Hematopoietic multipotent progenitor cell treated with erythropoietin and hydrocortisone succinate and interleukin-3 and kit ligand, for 4 days (in vitro differentiated cells): Measurements from ENCODE around the gene SCNN1B.

Source experiments
- DNase-seq: peaks from one replicate; pipeline ENCODE4 v3.0.0-alpha.2; 2015

SCNN1B gene

DNA sequence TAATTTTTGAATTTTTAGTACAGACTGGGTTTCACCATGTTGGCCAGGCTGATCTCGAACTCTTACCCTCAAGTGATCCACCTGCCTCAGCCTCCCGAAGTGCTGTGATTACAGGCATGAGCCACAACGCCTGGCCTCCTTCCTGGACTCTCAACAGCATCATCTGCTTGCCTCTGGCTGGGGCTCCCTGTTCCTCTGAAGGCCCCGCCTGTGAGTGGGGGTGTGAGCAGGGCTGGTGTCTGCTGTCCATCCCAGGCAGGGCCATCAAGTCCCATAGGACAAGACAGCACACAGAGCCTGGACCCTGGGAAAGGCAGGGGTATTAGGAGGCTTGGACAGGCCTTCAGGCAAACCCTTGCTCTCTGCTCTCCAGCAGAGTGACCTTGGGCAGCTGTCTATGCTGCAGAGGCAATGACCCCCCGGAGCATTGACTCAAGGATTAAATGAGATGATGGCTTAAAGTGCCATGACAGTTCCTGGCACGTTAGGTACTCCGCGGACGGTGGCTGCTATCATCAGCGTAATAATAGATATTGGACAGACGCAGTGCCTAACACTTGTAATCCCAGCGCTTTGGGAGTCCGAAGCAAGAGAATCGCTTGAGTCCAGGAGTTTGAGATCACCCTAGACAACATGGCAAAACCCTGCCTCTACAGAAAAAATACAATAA, 19.2 kb downstream of the SCNN1B start:
- DNase-seq = no peak

DNA sequence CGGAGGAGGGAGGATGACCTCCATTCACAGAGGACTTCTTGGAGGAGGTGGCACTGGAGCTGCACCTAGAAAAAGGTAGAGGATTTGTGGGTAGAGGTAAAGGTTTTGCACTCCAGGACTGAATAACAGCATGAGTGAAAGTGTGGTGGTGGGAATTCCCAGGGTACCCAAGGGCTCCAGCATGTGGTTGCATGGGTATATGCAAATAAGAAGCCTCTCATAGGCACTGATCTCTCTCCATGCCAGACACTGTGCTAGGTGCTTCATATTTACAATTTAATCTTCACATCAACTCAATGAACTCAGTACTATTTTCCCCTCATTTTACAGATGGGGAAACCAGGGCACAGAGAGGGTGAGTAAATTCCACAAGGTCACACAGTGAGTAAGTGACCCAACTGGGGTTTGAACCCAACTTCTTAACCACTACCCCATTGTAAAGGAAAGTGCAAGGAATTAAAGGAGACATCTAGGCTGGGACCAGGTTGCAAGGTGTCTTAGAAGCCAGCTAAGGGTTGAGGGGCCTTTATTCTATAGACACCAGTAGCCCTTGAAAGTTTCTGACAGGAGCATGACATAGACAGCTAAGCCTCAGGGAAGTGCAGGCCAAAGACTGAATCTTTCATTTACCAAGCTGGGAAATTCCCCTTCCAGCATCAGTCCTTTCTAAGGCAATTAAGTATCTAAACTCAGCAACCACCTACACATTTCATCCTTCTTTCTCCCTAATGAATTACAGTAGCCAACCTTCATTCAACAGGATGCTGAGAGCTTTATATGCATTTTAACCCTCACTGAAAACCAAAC, 21.3 kb downstream of the SCNN1B start:
- no peak for DNase-seq

DNA sequence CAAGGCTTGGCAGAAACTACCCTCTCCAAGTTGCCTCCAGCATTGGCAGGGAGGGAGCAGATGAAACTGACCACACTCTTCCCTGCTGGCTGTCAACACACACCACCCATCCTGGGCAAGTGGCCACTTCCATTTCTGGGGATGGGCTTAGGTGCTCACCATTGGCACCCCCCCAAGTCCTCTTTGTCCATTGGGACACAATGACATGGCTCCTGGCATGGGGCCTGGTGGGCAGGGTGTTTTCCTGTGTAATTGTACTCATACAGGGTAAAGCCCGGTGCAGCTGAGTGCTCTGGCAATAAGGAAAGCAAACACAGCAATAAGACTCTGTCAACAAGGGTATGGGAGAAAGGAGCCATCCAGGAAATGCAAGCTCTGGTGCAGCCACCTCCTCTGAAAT, 22.6 kb downstream of the SCNN1B start:
- no peak for DNase-seq

GRCh38 chr16:23327836-23328235, 25.7 kb downstream of the SCNN1B start:
- DNase-seq = no peak

DNA sequence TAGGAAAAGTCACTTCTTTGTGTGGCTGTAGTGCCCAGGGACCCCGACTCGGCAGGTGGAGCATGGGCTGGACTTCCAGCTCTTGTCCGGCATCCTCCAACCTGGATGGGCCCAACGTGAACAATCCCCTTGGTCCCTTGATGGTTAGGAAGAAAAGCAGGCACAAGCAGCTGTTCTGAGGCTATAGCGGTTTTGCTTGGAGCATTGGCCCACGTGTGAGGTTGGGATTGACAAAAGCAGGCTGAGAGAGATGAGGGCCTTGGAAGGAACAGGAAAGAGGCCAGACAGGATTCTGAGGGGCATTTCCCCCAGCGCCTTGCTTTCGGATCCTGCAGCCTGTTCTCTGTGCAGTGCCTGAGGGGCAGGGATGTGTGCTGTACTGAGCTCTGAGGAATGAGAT, 28.1 kb downstream of the SCNN1B start:
- DNase-seq = no peak

DNA sequence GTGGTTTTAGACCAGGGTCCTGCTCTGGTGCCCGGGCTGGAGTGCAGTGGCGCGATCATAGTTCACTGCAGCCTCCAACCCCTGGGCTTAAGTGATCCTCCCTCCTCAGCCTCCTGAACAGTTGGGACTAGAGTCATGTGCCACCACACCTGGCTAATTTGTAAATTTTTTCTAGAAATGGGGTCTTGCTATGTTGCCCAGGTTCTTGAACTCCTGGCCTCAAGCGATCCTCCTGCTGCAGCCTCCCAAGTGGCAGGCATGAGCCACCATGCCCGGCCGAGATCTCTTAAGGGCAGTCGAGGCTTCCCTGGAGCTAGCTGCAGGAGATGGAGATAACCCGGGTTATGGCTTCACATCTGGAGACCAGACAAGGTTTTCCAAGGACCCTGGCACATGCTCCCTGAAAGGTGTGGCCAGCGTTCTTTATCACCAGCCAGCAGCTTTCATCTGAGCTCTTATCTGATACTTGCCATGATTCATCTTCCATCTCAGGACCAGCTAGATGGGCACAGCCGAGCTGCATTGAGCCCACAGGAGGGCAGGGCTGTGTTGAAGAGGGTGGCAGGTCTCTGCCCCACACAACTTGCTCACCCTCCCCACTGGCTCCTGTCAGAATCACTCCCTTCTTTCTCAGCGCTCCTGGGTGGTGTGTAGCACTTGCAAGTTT, 28.6 kb downstream of the SCNN1B start:
- peak; percentile 34 for DNase-seq

- no peak for DNase-seq
Measured at GRCh38 chr16:23333034-23333579, 31.0 kb downstream of the SCNN1B start.

- no peak for DNase-seq
Measured at GRCh38 chr16:23333831-23334456, 31.8 kb downstream of the SCNN1B start.

DNA sequence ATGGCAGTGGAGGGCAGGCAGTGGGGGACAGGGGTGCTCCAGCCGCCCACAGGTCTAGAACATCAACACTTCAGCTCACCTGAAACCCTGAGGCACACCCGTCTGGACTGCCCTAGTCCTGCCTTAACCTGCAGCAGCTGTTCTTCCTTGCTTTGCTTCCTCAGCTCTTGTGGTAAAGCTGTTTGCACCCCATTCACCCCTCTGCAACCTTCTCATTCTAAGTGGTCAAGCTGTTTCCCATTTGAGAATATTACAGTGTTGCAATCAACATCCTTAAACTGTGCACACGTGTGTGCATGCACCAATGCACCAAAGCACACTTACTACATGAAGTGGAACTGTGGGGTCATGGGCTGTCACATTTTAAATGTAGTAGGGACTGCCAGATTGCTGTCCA, 32.4 kb downstream of the SCNN1B start:
- DNase-seq = no peak

DNA sequence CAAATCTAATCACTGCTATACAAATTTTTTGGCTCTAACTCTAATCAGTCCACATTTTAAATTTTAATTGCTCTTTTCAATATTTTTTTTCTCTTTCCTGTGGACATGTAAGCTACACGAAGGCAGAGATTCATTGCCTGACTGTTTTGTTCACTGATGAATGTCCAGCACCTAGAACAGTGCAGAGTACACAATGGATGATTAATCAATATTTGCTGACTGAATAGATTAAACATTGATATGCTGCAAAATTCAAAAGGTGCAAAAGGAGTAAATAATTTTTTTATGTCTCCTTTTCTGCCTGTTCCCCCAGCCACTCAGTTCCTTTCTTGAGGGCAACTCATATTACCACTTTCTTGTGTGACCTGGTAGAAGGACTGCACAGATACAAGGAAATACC, 32.8 kb downstream of the SCNN1B start:
- no peak for DNase-seq

DNA sequence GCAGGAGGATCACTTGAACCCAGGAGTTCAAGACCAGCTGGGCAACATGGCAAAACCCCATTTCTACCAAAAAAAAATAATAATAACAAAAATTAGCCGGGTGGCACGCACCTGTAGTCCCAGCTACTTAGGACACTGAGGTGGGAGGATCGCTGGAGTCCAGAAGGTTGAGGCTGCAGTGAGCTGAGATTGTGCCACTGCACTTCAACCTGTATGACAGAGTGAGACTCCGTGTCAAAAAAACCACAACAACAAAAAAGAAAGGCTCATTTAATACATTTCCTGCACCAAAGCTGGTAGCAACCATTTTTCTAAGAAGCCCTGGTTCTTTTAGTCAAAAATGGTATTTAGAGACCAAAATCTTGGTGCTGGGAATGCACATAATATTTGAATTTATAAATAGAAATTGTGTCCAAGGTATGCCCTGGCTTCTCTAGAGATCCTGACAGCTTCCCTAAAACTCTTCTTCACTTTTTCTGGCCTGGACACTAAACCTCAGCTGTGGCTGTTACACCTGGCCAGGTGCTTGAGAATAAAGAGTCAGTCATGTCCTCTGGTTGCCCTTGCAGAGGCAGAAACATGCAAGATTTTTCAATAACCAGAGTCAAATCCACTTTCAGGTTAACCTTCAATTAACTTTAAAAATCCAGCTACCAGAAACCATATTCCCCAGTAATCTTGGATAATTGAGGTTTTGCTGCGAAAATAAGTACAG, 35.9 kb downstream of the SCNN1B start:
- no peak for DNase-seq

GRCh38 chr16:23339787-23340186, 37.7 kb downstream of the SCNN1B start:
- DNase-seq = no peak

DNA sequence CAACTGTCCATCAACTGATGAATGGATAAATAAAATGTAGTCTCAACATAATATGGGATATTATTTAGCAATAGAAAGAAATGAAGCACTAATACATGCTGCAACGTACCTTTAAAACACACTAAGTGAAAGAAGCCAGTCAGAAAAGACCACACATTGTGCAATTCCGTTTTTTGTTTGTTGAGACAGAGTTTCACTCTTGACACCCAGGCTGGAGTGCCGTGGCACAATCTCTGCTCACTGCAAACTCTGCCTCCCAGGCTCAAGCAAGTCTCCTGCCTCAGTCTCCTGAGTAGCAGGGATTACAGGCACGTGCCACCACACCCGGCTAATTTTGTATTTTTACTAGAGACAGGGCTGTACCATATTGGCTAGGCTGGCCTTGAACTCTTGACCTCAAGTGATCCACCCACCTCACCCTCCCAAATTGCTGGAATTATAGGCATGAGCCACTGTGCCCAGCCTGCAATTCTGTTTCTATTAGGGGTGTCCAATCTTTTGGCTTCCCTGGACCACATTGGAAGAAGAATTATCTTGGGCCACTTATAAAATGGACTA, 40.1 kb downstream of the SCNN1B start:
- no peak for DNase-seq

GRCh38 chr16:23343643-23344612, 41.8 kb downstream of the SCNN1B start:
- DNase-seq = no peak

DNA sequence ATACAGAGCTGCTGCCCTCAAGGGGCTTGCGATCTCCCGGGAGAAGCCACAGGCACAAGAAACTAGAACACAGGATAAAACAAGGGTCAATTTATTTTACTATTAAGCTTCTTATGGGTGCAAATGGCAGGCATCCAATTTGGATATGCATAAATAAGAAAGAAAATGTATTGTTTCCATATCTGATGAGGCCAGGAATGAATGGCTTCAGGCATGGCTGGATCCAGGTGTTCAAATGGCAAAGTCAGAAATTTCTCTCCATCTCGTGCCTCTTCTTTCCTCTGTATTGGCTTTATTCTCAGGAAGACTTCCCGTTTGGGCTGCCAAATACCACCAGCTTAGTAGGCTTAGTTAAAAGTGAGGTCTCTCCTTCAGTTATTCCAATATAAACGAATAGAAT, 43.1 kb downstream of the SCNN1B start:
- DNase-seq = no peak

DNA sequence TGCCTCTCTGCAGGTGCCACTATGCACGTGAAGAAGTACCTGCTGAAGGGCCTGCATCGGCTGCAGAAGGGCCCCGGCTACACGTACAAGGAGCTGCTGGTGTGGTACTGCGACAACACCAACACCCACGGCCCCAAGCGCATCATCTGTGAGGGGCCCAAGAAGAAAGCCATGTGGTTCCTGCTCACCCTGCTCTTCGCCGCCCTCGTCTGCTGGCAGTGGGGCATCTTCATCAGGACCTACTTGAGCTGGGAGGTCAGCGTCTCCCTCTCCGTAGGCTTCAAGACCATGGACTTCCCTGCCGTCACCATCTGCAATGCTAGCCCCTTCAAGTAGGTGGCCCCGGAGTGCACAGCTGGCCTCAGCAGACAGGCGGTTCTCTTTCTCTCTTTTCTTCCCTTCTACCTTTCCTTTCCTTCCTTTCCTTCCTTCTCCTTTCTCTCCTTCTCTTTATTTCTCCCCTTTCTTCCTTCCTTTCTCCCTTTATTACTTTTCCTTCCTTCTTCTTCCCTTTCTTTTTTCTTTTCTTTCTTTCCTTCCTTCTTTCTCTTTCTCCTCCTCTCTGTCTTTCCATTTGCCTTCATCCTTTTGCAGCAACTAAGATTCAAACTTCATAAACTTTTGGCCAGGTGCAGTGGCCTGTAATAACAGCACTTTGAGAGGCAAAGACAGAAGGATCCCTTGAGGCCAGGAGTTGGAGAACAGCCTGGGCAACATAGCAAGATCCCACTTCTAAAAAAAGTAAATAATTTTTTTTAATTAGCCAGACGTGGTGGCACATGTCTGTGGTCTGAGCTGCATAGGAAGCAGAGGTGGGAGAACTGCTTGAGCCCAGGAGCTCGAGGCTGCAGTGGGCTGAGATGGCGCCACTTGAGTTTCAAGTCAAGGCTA, 46.7 kb downstream of the SCNN1B start:
- peak; percentile 31 for DNase-seq

GRCh38 chr16:23351360-23351759, 49.3 kb downstream of the SCNN1B start:
- DNase-seq = no peak

GRCh38 chr16:23353440-23353839, 51.3 kb downstream of the SCNN1B start:
- DNase-seq = peak; percentile 13

DNA sequence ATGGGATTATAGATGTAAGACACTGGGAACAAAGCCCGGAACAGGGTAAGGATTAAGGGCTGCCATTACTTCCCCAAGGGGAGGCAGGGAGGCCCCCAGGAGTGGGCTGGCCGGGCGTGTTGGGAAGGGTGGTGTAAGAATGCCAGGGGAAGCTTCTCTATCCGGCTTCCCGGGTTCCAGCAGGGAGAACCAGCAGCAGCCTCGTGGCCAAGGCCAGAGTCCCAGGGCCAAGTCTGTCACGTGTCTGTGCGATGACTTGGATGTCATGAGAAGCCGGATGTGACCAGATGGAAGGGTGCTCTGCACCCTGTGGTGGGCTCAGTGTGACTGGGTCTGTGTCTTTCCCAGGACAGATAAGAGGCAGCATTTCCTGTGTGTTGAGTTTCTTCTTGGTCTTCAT, 52.1 kb downstream of the SCNN1B start:
- DNase-seq = no peak

DNA sequence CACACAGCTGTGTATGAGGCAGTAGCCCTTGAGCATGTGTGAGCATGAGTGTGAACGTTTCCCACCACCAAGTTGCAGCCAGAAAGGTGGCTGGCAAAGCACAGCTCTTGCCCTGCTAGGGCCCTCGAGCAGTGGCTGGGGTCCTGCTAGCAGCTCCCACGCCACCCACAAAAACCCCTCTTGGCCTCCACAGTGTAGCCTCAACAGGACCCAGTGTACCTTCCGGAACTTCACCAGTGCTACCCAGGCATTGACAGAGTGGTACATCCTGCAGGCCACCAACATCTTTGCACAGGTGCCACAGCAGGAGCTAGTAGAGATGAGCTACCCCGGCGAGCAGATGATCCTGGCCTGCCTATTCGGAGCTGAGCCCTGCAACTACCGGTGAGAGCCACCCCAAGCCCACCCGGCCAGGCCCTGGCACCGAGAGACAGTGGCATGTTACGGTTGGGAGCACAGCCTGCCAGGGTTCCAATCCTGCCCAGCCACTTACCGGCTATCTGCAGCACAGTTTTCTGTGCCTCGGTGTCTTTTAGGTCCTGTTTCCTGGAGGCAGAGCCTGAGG, 53.1 kb downstream of the SCNN1B start:
- DNase-seq = no peak
